ENCODE data around the gene PRODH2.

GRCh38 chr19:35753634-35754369 is 58.8 kb downstream of the PRODH2 start:
- TF ChIP-seq POLR2A (IDR thresholded peaks at IDR 0.05), result no peak
- TF ChIP-seq CTCF (IDR thresholded peaks at IDR 0.05), result no peak

Data from right lobe of liver (tissue), 4 donors.